Heart left ventricle (tissue), 16 donors: ENCODE data around the gene NTRK2. TPM values are rescaled to one million over a fixed set of nuclear protein-coding genes. Genes with fewer than 3 reads are reported as not detected.

Experiments
- ATAC-seq, 4 donors: fragments of 200-7000 bp; cut with Tn5 transposase; one replicate each; pipeline ENCODE4 v1.9.1; 2020 to 2022; ENCODE audit warnings: moderate library complexity in 4 of 4, mild to moderate bottlenecking in 3 of 4, moderate number of reproducible peaks in 1 of 4
- DNase-seq, 5 donors: peaks; one replicate each; pipeline ENCODE4 v3.0.0-alpha.2; 2020
- H3K27ac ChIP-seq, 12 donors: fragments of 200-600 bp; sonication (generic) in 4 of 12; one replicate each; pipeline versions ENCODE4 v1.5.0 to v1.8.0; 2016 to 2022; ENCODE audit warnings: mild to moderate bottlenecking in 2 of 12
- H3K27me3 ChIP-seq, 9 donors: fragments of 200-600 bp; sonication (generic) in 2 of 9; one replicate each; pipeline versions ENCODE4 v1.5.1 to v1.8.0; 2016 to 2022; ENCODE audit warnings: mild to moderate bottlenecking in 3 of 9
- H3K36me3 ChIP-seq, 9 donors: fragments of 200-600 bp; sonication (generic) in 2 of 9; one replicate each; pipeline versions ENCODE4 v1.5.0 to v1.8.0; 2018 to 2022; ENCODE audit warnings: mild to moderate bottlenecking in 2 of 9
- H3K4me1 ChIP-seq, 12 donors: fragments of 200-600 bp; sonication (generic) in 4 of 12; one replicate each; pipeline versions ENCODE4 v1.5.0 to v1.8.0; 2016 to 2022; ENCODE audit warnings: mild to moderate bottlenecking in 3 of 12
- H3K4me3 ChIP-seq, 12 donors: fragments of 200-600 bp; sonication (generic) in 4 of 12; one replicate each; pipeline versions ENCODE4 v1.5.0 to v1.8.0; 2017 to 2022; ENCODE audit warnings: mild to moderate bottlenecking in 9 of 12, moderate library complexity in 4 of 12
- H3K9me3 ChIP-seq, 12 donors: fragments of 200-600 bp; sonication (generic) in 4 of 12; one replicate each; pipeline versions ENCODE4 v1.5.0 to v1.8.0; 2016 to 2022; ENCODE audit warnings: mild to moderate bottlenecking in 1 of 12
- POLR2A ChIP-seq, 2 donors: fragments of 450-650 bp; IDR thresholded peaks; one replicate each; pipeline ENCODE4 v1.6.1; 2017; ENCODE audit warnings: antibody characterized with exemption in 2 of 2, mild to moderate bottlenecking in 2 of 2, moderate library complexity in 2 of 2
- WGBS, 4 donors: extraction: QIAGEN DNeasy Blood & Tissue Kit in 2 of 4; methylation state at CpG; one replicate each; pipeline versions ENCODE4 v1.1.5 to v1.1.7; 2013 to 2018; 5-methylcytosine and 5-hydroxymethylcytosine counted together
- intact Hi-C, 10 donors: fragments of 100-400 bp; cut with DNase I; formaldehyde crosslinking; loops; one replicate each; pipeline versions ENCODE4 v1.11.1 to v1.14.2; 2022
- polyA plus RNA-seq, 2 donors: library from polyadenylated mRNA; stranded (reverse); fragments of 200-250 nt; gene quantifications; one replicate each; pipeline ENCODE4 v1.2.3, GENCODE V29; 2013
- total RNA-seq, 9 donors: library from RNA; depleted of rRNA in 2 of 9; stranded (reverse); fragments of >200 nt in 2 of 9; fragmentation: NEBNext Ultra II Directional in 3 of 9; extraction: Animal tissue kit (Norgen Biotek cat#: 25700) in 3 of 9; gene quantifications; one replicate each; pipeline versions ENCODE4 v1.1.0 to v1.2.4, GENCODE V29; 2016 to 2023
- TF ChIP-seq, protein P1 (sequence below), 12 donors: fragments of 200-600 bp; sonication (generic) in 4 of 12; IDR thresholded peaks; one replicate each; pipeline versions ENCODE4 v1.5.0 to v1.8.0; 2018 to 2022; ENCODE audit warnings: antibody characterized with exemption in 12 of 12, mild to moderate bottlenecking in 5 of 12
- donor health status: ischemic (EF 13 %, LVEDD 7.1; RV severe dilation, severe dysfunction).
- donor health status: healthy with polysubstance abuse.
- donor health status: DM: no; HTN: yes; CAD: no.
- donor health status: DM: no; HTN: no; CAD: no.
- donor health status: ischemic (EF 25% LVEDD 6.9; RV normal size, moderate dysfunction).
- donor health status: ischemic (EF 25% LVEDD 5.7; RV mildly dilated, moderate dysfunction).
- donor health status: healthy.
- donor health status: DM: yes; HTN: yes; CAD: no.
- donor health status: ischemic (EF 35%, LVEDD 5.7; RV mildly dilated, moderate dysfunction).
- donor health status: nonischemic (EF 11% LVEDD 7.7; RV severe dilation, severe dysfunction).
- donor health status: DM: yes; HTN: yes; CAD: no.
- donor health status: PGD.
- donor health status: ischemic (EF 29% LVEDD 5.4; RV normal size, mild dysfunction).
- donor health status: nonischemic (EF 23%, LVEDD 6.1; RV moderate dilation, normal function).

The NTRK2 gene
- total and polyA plus RNA-seq, 11 donors: 0.86 to 16.0 (median 2.4) TPM

DNA sequence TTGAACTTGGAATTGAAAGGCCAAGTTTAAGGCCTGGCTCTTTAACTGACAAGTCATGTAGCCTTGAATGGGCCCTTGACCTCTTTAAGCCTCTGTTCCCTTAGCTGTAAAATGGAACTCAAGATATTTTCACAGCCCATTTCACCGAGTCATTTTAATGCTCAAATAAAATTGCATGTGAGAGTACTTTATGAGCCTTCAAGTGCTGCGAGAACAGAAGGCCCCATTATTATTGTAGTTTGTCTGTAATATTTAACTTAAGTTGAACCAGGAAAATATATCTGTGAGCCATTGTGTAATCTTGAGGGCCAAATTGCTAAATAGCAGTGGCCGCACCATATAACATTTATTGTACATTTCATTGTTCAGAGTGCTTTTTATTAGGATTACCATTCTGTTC lies 249.9 kb downstream of the NTRK2 start:
- H3K9me3 ChIP-seq: no peaks in the 10 kb centered on the region
- no peak for TF ChIP-seq POLR2A (IDR thresholded peaks at IDR 0.05)
- TF ChIP-seq, protein P1, sequence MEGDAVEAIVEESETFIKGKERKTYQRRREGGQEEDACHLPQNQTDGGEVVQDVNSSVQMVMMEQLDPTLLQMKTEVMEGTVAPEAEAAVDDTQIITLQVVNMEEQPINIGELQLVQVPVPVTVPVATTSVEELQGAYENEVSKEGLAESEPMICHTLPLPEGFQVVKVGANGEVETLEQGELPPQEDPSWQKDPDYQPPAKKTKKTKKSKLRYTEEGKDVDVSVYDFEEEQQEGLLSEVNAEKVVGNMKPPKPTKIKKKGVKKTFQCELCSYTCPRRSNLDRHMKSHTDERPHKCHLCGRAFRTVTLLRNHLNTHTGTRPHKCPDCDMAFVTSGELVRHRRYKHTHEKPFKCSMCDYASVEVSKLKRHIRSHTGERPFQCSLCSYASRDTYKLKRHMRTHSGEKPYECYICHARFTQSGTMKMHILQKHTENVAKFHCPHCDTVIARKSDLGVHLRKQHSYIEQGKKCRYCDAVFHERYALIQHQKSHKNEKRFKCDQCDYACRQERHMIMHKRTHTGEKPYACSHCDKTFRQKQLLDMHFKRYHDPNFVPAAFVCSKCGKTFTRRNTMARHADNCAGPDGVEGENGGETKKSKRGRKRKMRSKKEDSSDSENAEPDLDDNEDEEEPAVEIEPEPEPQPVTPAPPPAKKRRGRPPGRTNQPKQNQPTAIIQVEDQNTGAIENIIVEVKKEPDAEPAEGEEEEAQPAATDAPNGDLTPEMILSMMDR (IDR thresholded peaks at IDR 0.05): no peak
- no peak overlapping the region for H3K4me3 ChIP-seq
- no peaks in the 10 kb centered on the region for H3K36me3 ChIP-seq
- peaks cover 0 to 3% (median 0%) of the 10 kb centered on the region in 12 donors for H3K4me1 ChIP-seq
- H3K27me3 ChIP-seq: no peaks in the 10 kb centered on the region
- H3K27ac ChIP-seq: no peak overlapping the region
- intact Hi-C loops: no loop called here
- DNase-seq (no peak), ATAC-seq (no peak)
- 96 to 100% (median 98%) methylated on average over 3 of the region's 3 CpGs for WGBS, 4 donors

DNA sequence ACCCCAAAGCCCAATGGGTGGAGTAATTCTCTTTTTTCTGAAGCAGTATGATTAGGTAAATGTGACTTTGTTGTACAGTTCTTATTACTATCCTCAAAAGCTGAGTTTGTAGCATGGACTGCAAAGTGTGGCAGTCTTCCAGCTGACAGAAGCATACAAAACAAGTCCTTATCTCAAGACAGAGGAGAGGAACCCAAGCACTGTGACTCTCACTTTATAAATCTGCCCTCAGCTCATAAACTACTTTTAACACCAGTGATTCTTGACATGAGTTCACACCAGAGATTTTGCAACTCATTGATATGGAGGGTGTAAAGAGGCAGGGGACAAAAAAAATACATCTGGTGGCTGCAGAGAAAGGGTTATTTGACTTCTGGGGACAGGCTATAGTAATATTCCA lies 251.6 kb downstream of the NTRK2 start:
- ATAC-seq (no peak), DNase-seq (no peak)
- no peak overlapping the region for H3K4me3 ChIP-seq
- H3K36me3 ChIP-seq: no peaks in the 10 kb centered on the region
- H3K27ac ChIP-seq: no peak overlapping the region
- H3K27me3 ChIP-seq: no peaks in the 10 kb centered on the region
- TF ChIP-seq, protein P1 (IDR thresholded peaks at IDR 0.05): no peak
- TF ChIP-seq POLR2A (IDR thresholded peaks at IDR 0.05): no peak
- peaks cover 0 to 3% (median 0%) of the 10 kb centered on the region in 12 donors for H3K4me1 ChIP-seq
- no peaks in the 10 kb centered on the region for H3K9me3 ChIP-seq
- intact Hi-C loops: no loop called here

DNA sequence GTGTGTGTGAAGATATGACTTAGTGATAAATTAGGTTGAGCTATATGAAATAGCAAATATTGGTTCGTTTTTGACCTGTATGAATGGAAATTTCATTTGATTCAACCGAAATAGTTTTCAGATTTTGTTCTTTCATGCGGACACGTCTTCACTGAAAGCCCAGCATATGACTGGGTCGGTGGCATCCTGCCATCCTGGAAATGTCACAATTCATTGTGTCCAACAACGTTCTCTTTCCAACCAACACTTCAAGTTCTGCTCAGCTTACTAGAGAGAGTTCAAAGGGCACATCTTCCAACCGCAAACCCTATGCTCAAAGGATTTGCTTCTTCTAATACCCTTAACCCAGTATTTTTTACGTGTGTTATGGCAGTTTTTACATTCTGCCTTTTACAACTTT lies 252.5 kb downstream of the NTRK2 start:
- 85 to 92% (median 89%) methylated on average over 8 of the region's 8 CpGs for WGBS, 4 donors
- Histone ChIP-seq H3K36me3 (no peaks in the 10 kb centered on the region), H3K27me3 (no peaks in the 10 kb centered on the region), H3K27ac (no peak overlapping the region), H3K4me3 (no peak overlapping the region), H3K4me1 (peaks cover 0 to 3% (median 0%) of the 10 kb centered on the region in 12 donors), H3K9me3 (no peaks in the 10 kb centered on the region)
- TF ChIP-seq, protein P1 (IDR thresholded peaks at IDR 0.05): no peak
- TF ChIP-seq POLR2A (IDR thresholded peaks at IDR 0.05): no peak
- intact Hi-C loops: no loop called here
- ATAC-seq (no peak), DNase-seq (no peak)

DNA sequence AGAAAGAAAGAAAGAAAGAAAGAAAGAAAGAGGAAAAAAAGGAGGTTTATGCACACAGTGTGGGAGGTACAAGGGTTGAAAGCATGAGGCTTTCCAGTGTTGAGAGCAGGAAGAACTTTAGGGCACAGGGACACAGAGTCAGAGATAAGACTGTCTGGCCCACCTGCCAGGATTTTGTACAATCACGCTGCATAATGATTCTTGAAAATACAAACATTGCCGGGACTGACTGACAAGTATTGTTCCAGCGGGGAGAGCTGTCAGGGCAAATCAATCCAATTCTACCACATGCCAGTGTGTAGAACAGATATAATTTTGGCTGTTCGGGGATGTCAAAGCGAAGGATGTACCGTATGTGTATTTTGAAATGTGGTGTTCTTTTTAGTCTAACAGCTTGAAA lies 254.7 kb downstream of the NTRK2 start:
- Histone ChIP-seq H3K27ac (no peak overlapping the region), H3K36me3 (no peaks in the 10 kb centered on the region), H3K9me3 (no peaks in the 10 kb centered on the region), H3K27me3 (no peaks in the 10 kb centered on the region), H3K4me1 (no peaks in the 10 kb centered on the region), H3K4me3 (no peak overlapping the region)
- DNase-seq: no peak
- intact Hi-C loops: no loop called here
- TF ChIP-seq POLR2A (IDR thresholded peaks at IDR 0.05): no peak
- TF ChIP-seq, protein P1 (IDR thresholded peaks at IDR 0.05): no peak
- no peak for ATAC-seq
- WGBS, 4 donors: 66 to 81% (median 75%) methylated on average over 6 of the region's 6 CpGs
